GM19239 (cell line): Measurements from ENCODE around the gene IL15RA.
"Not testable (repeated sequence)": the region's sequence is repeated elsewhere in the genome, so short reads cannot be mapped to it uniquely, and the experiment has no call there.

ENCODE experiments used
- DNase-seq: peaks from one replicate; pipeline ENCODE4 v3.0.0; 2011; ENCODE audit warnings: low spot score; ENCODE audit not compliant: insufficient read length
- FAIRE-seq: peaks from 2 replicates; lab custom pipeline; 2011; peaks lifted over from hg19 to GRCh38; lab: Jason Lieb, UNC

The IL15RA gene

DNA sequence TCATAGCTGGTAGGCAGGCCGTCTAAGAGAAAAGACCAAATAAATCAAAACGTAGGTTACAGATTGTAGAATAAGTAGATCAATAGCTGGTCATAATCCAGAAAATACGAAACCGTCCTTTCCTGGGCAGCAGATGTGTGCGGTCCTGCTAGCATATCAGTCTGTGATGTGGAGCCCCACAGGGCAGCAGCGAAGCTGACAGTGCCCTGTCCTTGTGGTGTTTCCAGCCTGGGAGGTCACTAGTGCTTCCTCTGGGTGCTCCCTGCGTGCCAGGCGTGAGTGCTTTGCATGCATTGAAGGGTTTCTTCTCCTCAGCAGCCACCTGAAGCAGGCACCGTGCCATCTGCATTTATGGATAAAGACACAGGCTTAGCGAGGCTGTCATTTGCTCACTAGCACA, 41.7 kb downstream of the IL15RA start:
- DNase-seq (no peak), FAIRE-seq (no peak)

DNA sequence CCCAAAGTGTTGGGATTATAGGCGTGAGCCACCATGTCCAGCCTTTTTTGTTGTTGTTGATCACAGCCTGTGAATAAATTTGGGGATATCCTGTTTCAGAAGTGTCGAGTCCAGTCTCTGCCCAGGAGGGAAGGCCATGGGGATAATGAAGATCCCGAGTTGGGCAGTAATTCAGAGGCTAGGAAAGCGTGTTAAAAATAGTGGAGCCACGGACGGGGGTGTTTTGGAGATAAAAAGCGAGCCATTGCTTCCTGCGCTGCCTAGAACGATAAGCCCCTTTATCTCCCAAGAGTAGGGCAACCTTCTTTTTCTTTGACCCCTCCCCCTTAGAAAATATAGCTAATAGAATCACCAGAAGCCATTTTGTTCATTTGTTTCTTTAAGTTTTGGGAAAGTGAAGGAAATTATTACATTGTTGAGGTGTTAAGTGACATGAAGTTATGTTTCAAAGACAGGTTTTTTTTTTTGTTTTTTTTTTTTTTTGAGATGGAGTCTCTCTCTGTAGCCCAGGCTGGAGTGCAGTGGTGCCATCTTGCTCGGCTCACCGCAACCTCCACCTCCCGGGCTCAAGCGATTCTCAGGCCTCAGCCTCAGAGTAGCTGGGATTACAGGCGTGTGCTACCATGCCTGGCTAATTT, 43.3 kb downstream of the IL15RA start:
- FAIRE-seq (no peak), DNase-seq (no peak)

DNA sequence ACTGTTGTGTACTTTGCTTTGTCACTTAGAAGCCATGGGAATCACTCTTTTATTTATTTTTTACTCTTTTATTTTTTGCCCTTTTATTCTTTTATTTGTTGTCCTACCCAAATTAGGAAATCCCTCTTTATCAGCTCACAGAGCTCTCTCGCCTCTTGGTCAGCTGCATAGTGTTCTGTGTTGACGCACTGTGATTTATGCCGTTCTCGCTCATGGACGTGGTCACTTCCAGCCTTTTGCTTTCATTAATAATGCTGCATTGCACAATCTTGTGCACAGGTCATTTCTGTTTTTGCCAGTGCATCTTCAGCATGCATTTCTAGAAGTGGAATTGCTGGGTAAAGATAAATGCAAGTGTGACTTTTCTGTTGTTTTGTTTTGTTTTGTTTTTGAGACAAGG, 45.0 kb downstream of the IL15RA start:
- DNase-seq, result no peak
- FAIRE-seq, result no peak

DNA sequence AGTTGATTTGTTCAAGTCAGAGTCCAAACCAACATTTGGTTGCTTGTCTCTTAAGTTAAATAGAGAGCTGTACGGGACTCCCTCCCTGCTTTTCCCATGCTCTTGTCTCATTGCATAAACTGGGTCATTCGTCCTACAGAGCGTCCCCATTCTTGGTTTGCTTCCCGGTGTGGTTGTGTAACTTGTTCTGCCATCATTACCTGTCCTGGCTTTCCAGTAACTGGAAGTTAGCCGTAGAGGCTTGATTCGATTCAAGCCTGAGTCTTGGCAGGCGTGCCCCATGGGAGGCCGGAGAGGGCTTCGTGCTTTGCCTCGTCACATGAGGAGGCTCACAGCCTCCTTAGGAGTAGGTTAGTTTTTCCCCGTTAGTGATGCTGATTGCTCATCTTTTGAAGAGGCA, 47.1 kb downstream of the IL15RA start:
- FAIRE-seq (no peak), DNase-seq (no peak)

DNA sequence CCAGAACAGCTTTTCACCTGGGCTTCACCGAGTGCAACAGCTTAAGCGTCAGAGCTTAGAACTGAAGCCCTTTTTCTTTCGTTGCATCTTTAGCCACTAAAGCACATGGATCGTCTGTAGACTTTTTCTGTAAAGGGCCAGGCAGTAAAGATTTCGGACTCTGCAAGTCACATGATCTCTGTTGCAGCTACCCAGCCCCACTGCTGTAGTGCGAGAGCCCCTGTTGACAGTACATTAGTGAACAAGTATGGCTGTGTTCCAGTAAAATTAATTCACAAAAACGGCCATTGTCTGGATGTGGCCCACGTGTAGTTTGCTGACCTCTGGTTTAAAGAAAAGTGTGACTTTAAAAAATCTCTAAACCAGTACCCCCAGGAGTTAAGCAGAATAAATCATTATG, 47.9 kb downstream of the IL15RA start:
- FAIRE-seq (no peak), DNase-seq (no peak)

GRCh38 chr10:5927306-5927705, 50.0 kb downstream of the IL15RA start:
- FAIRE-seq (no peak), DNase-seq (no peak)

DNA sequence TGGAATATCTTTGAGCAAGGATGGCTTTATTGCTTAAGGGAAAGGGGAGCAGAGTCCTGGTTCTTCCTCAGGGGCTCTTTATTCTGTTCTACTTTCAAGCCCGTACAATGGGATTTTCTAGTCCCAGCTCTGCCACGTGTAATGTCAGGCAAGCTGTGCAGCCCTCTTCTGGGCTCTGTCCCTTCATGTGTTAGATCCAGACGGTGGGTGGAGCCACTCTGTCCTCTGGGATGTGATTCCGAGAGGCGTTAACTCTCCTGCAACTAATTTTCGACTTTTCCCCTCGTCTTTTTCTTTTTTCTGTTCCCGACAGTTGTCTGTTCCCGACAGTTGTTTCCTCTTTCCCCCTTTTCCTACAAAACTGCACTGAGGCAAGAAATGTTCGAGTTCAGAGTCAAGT, 52.5 kb downstream of the IL15RA start:
- DNase-seq, result no peak
- no peak for FAIRE-seq

DNA sequence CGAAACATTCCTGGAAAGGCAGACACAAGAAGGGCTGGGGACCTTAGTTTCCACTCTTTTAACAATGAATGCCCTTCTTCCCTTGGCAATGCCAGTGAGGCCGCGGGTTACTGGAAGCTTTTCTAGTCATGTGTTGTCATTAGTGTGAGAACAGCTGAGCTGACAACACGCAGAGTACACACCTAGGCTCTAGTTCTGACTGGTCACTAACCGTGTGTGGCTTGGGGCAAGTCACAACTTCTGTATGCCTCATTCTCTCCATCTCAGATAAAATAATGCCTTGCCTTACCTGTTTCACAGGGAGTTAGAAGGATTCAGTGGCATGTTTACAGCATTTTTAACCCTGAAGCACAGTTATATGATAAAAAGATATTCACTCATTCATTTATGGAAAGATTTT, 55.6 kb downstream of the IL15RA start:
- FAIRE-seq, result no peak
- DNase-seq, result no peak

DNA sequence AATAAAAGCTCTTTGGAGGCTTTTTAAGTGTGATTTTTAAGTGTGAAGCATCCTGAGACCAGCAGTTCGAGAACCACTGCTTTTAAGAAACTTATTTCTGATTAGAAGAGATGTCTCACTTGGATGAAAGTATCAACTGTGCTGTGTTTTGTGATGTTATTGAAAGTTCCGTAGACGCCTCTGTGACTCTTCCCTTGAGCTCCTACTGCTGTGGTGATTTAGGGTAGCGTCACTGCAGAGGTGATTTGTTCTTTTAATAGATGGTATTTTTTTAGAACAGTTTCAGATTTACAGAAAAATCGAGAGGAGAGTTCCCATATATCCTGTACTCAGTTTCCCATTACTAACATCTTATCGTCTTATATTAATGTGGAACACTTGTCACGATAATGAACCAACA, 57.8 kb downstream of the IL15RA start:
- DNase-seq, result no peak
- no peak for FAIRE-seq

- FAIRE-seq (no peak), DNase-seq (no peak)
Observed at GRCh38 chr10:5918763-5919162, 58.6 kb downstream of the IL15RA start.

DNA sequence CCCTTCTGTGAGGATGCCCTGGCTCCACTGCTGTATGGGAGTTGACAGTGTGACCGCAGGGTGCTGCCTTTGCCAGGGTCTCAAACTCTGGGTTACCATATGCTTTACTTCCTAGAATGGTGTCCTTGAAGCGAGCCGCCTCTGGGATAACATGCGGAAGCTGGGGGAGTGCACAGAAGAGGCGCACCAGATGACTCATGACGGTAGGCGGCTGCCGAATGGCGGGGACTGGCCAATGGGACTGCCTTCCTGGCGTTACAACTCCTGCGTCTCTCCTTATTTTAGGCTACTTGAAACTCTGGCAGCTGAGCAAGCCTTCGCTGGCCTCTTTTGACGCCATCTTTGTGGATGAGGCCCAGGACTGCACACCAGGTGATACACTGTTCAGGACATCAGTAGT, 60.0 kb downstream of the IL15RA start:
- DNase-seq (no peak), FAIRE-seq (no peak)

- DNase-seq (no peak), FAIRE-seq (no peak)
Observed at GRCh38 chr10:5915451-5915850, 61.9 kb downstream of the IL15RA start.

DNA sequence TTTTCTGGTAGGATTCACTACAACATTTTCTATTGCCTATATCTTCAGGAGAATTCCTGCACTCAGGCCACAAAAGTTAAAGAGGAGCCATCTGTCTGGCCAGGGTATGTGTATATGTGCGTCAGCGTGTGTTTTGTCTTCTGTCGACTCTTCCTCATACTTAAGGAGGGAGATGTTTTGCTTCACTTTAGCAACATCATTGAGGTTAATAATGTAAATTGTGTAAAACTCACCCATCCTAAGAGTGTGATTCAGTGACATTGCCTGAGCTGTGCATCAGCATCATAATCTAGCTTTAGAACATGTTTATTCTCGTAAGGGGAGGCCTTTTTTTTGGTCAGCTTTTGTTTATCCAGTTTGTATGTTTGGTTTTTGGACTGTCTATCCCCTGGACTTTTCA, 63.6 kb downstream of the IL15RA start:
- DNase-seq, result no peak
- no peak for FAIRE-seq

- DNase-seq (no peak), FAIRE-seq (no peak)
Observed at GRCh38 chr10:5911670-5912069, 65.7 kb downstream of the IL15RA start.

DNA sequence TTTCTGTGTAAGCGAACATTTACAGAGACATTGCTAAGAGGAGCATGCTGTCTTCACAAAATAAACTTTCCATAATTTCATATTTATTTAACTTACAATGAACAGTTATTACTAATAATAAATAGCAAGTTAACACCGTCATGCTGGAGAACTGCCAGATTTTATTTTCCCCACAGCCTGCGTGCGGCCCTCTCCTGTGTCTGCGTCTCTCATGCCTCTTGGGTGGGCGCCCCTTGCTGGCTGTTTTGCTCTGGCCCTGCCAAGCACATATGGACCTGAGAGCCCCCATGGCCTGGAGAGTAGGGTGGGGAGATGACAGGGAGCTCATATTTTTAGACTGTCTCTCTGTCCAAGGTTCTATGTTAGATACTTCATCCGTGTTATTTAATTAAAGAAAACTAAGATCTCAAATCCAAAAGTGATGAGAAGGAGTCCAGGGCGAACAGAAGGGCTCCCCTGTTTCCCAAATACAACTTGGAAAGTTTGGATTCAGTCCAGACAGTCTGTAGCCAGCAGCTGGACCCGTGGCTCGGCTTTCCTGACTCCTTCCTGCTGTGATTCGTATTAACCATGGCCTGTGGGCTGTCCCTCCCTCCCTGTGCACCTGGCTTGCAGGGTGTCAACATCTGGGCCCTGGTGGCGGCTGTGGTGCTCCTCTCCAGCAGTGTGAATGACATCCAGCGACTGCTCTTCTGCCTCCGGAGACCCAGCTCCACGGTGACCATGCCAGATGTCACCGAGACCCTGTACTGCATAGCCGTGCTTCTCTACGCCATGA, 66.8 kb downstream of the IL15RA start:
- DNase-seq, result no peak
- FAIRE-seq, result no peak

- not testable (repeated sequence) for FAIRE-seq
Observed at GRCh38 chr10:5908676-5909075, 68.7 kb downstream of the IL15RA start.

GRCh38 chr10:5906651-5907050, 70.7 kb downstream of the IL15RA start:
- DNase-seq (no peak), FAIRE-seq (no peak)

More at GRCh38 chr10:5908676-5909075, 68.7 kb downstream of the IL15RA start:
- not testable (repeated sequence) for DNase-seq

DNA sequence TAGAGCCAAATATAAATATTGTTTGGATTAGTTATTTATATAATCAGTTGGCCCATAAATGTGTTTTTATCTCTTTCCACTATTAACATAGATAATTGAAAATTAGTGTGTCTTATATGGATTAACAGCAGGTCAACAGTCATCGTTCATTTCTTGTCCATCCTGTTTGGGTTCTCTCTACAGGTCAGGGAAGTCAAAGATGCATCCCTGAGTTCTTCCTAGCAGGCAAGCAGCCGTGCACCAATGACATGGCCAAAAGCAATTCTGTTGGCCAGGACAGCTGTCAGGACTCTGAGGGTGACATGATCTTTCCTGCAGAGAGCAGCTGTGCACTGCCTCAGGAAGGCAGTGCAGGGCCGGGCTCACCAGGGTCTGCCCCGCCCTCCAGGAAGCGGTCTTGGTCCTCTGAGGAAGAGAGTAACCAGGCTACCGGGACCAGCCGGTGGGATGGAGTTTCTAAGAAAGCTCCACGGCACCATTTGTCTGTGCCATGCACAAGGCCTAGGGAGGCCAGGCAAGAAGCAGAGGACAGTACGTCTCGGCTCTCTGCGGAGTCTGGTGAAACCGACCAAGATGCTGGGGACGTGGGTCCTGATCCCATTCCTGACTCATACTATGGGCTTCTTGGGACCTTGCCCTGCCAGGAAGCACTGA, 71.4 kb downstream of the IL15RA start:
- FAIRE-seq, result no peak

GRCh38 chr10:5904227-5904626, 73.1 kb downstream of the IL15RA start:
- peak; percentile 98 for FAIRE-seq

More for the DNA sequence above, 71.4 kb downstream of the IL15RA start:
- DNase-seq, result no peak

DNA sequence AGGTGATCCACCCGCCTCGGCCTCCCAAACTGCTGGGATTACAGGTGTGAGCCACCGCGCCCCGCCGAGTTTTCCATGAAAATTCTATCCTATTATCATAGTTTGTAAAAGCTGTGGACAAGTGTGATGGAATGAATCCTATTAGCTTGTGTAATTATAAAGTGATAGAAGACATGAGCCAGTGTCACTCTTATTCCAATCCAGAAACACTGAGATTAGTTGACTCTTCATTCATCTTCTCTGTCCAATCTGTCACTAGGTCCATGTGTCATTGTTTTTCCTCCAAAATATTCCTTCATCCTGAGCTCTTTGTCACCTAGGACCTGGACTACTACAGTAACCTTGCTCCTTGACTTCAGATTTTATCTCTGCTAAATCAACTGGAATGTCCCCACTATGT, 73.8 kb downstream of the IL15RA start:
- DNase-seq (no peak), FAIRE-seq (peak; percentile 83)

More at GRCh38 chr10:5904227-5904626, 73.1 kb downstream of the IL15RA start:
- peak; percentile 56 for DNase-seq

GRCh38 chr10:5902511-5903274, 74.7 kb downstream of the IL15RA start:
- FAIRE-seq, result no peak
- no peak for DNase-seq
